T-helper 1 cell treated with Interleukin-12 subunit alpha and Interleukin-12 subunit beta and Interleukin-4 antibody, amounts not matched to agents 30 ng/mL and 1 ng/mL, for 36 hours (primary cell): ENCODE measurements around the gene MYO16. TPM values are rescaled to one million over a fixed set of nuclear protein-coding genes. Genes with fewer than 3 reads are reported as not detected.

ENCODE experiments used
- intact Hi-C: fragments of 100-400 bp; cut with micrococcal nuclease; formaldehyde crosslinking; loops from one replicate; pipeline ENCODE4 v1.15.1; 2024
- total RNA-seq: library from RNA; stranded (reverse); gene quantifications from 2 replicates; pipeline ENCODE4 v1.2.3, GENCODE V29; 2022

The MYO16 gene
- total RNA-seq, 1 donor from 2014 or later = not detected

DNA sequence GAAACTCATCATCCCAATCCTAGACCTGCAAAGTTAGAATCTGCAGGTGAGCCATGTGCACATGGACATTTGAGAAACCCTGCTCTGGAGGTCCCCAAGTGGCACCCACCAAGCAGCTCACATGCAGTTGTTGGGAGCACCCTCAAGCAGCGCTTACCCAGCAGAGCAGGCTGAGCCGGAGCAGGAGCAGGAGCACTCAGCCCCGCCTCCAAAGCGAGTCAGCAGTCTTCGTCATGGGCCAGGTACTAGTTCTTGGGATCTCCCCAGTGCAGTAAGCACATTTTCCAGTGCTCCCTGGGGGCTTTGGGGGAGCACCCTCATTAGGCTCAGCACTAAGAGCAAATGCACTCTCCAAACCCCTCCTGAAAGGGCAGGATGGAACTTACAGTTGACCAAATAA is 584.3 kb downstream of the MYO16 start:
- intact Hi-C loops = loop anchor here (10.0 kb wide), 1 partner anchor 481 kb away; no protein-coding TSS in a partner anchor

DNA sequence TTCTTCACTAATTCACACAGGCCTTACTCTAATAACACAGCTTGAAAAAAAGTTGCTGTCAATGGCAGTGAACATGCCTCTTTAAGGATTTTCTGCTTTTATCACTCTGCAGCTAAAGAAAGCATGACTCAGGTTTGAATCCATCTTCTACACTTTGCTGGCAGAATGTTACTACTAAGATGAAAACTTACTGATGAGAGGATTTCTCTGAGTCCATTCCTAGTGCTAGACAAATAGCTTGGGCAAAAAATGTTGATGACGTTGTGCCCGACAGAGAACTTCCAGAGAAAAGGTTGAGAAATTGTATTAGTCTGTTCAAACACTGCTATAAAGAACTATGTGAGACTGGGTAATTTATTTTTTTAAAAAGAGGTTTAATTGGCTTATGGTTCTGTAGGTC is 585.0 kb downstream of the MYO16 start:
- intact Hi-C loops = loop anchor here (10.0 kb wide), 1 partner anchor 480 kb away; no protein-coding TSS in a partner anchor

DNA sequence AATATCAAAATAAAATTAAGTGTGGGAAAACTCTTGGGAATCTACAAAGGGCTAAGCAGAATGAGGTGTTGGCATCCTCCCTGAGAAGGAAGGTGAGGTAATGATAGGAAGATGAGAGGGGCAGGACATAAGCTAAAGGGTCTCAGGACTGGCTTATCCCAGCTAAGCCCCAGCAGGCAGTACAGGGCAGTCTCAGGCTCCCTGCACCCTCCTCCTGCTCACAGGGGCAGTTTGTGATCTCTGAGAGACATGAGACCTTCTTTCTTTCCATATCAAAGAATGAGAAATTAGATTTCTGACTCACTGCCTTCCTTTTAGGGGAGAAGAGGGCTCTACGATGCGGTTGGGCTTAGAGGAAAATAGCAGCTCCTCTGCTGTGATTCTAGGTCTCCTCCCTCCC is 586.0 kb downstream of the MYO16 start:
- intact Hi-C loops = loop anchor here (5.0 to 10.0 kb wide), 4 partner anchors 53 to 572 kb away; partner anchors contain the start of gene IRS2

DNA sequence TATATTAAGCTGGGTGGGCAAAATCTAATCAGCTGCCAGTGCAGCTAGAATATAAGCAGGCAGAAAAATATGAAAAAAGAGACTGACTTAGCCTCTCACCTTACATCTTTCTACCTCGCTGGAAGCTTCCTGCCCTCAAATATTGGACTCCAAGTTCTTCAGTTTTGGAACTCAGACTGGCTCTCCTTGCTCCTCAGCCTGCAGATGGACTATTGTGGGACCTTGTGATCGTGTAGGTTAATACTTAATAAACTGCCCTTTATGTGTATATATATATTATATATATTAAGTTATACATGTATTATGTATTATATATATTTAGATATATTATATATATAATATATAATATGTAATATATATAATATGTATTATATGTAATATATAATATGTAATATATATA is 588.1 kb downstream of the MYO16 start:
- intact Hi-C loops = loop anchor here (5.0 to 10.0 kb wide), 4 partner anchors 55 to 570 kb away; partner anchors contain the start of gene IRS2

DNA sequence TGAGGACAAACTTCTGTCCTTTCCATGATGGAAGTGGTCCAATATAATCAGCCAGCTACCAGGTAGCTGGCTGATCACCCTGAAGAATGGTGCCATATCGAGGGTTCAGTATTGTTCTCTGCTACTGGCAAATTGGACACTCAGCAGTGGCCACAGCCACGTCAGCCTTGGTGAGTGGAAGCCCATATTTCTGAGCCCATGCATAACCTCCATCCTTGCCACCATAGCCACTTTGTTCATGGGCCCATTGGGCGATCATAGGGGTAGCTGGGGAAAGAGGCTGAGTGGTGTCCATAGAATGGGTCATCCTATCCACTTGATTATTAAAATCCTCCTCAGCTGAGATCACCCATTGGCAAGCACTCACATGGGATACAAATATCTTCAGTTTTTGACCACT is 591.2 kb downstream of the MYO16 start:
- intact Hi-C loops = no loop called here

DNA sequence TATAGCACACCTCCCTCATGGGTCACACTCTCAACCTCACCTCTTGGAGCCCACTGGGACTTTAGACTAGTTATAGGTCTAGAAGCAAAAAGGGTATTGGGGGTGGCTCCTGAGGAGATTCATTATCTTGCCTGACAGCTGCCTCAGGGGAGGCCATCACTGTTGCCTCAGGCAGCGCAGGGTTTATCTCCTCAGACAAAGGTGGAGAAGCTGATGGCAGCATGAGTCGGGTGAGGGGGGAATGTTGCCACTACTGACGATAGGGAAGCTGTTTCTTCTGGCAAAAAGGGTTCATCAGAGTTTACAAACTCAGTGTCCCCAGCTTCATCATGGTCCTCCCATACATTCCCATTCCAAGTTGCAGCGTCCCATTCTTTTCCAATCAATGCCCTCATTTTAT is 594.6 kb downstream of the MYO16 start:
- intact Hi-C loops = no loop called here

DNA sequence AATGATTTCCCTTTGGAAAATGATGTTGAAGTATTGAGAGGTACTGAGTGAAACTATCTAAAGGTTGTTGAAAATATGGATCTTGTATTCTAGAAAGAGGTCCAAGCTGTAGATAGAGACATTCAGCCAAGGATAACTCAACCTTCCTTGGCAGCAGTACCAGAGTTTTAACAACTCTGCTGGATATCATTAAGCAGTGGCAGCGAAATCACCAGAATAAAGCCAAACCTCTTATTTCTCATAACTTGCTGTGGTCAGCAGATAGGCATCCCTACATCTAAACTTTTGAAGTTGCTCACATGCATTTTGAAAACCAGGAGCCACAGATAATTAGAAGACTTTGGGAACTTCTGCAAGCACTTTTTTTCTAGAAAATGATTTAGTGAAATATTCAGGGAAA is 597.2 kb downstream of the MYO16 start:
- intact Hi-C loops = no loop called here

DNA sequence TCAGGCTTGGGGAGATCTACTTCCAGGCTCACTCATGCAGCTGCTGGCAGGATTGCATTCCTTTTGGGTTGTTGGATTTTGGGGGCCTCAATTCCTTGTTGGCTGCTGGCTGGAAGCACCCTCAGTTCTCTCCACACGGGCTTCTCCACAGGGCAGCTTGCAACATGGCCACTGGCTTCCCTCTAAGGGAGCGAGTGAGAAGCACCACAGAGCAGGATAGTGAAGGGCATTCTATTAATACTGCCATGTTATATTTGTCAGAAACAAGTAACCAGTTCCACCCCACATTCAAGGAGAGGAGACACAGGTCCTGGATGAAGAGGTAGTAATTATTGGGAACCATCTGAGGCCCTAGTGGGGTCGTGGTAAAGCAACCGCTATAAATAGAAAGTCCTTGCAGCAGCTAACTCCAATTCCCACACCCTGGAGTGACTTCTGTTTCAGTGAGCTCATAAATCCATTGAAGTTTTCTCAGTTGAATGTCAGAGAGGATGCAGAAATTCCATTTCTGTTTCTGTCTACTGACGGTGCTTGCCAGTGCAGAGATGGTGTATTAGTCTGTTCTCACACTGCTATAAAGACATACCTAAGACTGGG is 598.0 kb downstream of the MYO16 start:
- intact Hi-C loops = no loop called here

DNA sequence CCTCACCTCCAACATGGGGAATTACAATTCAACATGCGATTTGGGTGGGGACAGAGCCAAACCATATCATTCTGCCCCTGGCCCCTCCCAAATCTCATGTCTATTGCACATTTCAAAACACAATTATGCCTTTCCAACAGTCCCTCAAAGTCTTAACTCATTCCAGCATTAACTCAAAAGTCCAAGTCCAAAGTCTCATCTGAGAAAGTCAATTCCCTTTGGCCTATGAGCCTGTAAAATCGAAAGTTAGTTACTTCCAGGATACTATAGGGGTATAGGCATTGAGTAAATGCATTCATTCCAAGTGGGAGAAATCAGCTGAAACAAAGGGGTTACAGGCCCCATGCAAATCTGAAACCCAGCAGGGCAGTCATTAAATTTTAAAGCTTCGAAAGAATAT is 598.8 kb downstream of the MYO16 start:
- intact Hi-C loops = no loop called here

DNA sequence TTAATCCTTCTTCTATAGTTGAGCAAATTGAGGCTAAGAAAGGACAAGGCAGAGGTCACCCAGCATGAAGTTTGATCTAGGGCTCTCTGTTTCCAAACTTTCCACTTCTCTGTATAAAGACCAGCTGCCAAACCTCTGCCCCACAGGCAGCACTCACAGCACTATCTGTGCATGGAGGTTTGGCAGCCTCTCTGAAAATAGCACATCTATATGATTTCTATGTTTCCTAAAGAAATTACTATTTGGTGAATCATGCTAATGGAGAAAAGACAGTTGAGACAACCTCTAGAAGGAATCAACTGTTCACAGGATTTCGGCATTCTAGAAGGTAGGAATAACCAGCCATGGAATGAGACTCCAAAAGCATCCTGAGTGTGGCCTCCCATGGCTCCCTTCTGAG is 602.5 kb downstream of the MYO16 start:
- intact Hi-C loops = no loop called here

DNA sequence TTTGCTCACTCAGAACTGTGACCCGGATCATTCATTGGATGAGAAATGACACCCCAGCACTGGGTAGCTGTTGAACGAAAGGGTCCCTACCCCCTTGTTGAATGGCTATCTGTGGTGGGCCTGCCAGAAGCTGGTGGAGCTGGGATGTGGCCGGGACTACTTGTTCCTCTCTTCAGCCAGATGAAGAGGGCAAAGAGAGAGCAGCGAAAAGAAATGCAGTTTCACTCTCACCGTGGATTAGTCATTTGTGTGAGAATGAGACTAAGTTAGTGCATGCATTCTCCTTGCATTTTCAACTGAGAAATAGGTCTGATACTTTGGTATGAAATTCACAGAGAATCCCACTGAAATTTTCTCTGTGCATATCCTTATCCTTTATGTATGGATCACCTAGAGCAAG is 603.9 kb downstream of the MYO16 start:
- intact Hi-C loops = no loop called here

DNA sequence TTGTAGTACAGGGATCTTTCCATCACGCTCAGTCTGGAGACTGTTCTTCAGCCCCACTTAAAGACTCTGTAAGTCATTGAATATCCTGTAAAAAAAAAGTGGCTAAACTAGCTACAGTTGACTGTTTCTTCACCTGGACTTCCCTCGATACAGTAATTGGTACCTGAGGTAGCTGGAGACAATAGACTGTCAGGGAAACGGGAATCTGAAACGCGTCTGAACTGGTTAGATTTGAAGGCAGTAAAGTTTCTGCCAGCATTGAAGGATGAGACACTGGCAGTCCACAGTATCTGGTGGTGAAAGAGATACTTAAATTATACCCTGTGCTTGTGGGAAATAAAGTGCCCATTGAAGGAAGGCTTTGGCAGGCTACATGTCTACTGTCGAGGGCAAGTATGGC is 606.5 kb downstream of the MYO16 start:
- intact Hi-C loops = no loop called here

DNA sequence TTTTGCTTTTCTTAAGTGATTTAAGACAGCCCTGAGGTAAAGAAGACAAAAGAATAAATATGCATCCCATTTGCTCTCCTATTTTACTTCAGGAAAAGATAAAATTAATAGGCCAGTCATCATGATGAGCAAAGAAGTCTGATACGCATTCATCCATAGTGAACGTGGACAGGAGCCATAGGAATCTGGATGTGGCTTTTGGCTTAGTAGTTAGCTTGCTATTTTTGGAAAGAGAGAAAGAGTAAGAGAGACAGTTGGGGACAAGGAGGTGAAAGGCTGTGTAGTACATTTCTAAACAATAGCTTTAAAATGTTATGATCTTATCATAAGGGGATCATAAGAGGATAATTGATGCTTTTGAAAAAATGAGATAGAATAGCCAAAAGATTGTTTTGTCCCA is 611.7 kb downstream of the MYO16 start:
- intact Hi-C loops = no loop called here

DNA sequence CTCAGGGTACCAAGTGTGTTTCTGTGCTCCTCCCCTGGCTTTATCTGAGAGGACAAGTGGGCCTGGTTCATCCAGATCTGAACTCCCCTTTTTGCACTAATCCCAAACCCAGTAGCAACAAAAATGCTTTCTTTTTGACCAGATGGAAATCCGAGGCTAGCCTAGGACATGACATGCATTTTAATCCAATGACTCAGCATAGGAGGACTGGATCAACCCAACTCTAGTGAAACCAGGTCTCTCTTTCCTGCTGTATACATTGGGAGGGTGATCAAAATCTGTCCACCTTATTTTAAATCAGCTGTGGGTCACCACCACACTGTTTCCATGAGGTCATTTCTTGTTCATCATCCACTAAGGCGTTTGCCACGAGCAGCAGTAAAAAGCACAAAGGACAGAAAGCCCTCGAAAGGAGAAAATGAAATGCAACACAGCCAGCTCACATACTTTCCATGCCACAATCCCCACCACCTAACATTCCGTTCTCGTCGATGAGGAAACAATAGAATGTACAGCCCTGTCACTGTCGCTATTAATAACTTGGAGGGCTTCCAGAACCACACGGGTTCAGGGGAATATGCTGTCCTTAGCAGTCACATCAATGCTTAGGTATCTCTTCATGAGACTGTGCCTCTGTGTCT is 614.0 kb downstream of the MYO16 start:
- intact Hi-C loops = no loop called here

DNA sequence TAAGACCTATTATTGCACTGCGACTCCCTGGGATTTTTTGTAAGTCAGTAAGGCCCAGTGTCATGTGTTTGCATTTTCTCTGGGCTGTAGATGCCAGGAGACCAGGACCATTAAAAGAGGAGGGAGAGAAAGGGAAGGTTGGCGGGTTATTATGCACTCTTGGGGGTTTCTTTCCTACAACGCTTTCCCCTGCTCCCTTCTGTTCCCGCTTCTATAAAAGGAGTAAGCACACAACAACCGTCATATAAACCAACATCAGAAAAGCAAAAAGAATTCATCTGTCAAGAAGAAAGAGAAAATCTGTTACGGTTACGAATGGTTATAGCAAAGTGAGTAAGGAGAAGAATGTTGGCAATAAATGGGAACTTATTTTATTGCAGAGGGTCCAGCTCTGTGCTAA is 615.2 kb downstream of the MYO16 start:
- intact Hi-C loops = no loop called here

DNA sequence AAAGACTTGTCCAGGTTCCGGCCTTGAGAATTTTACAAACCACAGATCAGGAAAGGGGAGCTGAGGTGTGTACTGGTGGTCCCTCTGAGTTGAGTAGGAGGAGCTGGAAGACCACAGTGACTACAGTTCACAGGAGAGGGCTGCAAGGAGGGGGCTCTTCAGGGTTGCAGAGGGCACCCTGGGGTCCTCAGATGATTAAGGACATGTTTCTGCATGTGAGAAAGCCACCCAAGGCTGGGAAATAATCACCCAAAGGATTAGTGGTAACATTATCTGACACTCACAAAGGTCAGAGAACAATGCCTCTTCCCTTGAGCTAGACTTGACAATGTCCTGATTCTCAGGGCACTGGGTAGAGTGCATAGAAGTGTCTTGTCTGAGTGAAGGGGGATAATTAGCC is 616.6 kb downstream of the MYO16 start:
- intact Hi-C loops = no loop called here

DNA sequence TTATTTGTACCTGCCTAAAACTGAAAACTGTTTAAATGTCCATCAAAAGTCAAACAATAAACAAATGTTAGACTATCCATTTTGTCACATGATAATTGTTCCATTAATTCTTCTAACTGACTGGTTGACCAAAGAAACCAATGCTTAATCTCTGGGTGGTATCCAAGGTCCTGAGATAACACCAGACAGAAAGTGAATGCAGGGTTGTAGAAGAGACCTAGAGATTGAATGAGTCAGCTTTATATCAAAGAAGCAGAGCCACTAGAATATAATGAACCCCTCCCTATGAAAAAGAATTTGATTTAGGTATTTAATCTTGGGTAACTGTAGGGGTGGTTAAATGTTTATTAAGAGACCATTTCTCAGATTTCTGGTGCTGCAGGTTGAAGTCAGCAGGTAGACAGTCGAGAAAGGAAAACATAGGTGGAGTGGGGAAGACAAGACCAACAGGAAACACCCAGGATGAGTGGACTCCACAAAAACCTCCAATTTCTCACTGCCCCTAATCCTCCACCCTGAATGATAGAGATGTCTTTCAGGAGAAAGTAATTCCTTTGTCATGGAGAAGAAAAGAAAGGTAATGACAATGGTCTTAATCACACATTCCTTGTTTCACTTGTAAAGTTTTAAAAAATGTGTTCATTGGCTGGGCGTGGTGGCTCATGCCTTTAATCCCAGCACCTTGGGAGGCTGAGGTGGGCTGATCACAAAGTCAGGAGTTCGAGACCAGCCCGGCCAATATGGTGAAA is 620.5 kb downstream of the MYO16 start:
- intact Hi-C loops = no loop called here

DNA sequence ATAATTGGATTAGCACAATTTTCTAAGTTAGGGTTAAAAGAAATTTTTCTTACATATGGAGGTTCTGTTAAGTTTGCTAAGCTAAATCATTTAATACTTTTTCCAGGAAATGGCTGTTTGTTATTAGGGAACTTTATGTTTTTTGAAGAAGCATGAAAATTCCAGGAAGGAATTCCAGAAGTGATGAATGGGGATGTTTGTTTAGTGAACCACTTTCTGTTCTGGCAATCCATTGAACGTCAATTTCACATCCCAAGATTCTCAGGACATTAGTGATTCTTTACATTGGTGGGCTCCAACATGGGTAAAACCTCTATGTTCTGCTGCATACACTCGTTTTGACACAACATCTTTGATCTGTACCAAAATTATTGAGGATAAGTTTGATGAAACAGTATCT is 622.5 kb downstream of the MYO16 start:
- intact Hi-C loops = no loop called here

DNA sequence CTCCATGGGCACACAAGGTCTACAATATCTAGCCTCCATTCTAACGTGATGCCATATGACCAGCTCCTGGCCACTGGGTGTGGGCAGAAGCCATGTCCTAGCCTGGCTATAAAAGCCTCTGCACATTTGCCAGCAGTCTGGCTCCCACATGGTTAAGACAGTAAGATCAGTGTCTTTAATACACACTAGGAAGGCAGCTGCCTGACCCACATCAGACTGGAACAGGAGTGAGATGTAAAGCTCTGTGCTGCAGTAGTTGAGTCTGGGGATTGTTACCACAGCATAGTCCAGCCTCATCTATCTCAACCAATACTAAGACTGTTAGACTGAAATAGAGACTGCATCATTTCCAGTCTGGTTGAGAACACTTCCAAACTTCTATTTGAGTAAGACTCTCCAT is 623.9 kb downstream of the MYO16 start:
- intact Hi-C loops = no loop called here

DNA sequence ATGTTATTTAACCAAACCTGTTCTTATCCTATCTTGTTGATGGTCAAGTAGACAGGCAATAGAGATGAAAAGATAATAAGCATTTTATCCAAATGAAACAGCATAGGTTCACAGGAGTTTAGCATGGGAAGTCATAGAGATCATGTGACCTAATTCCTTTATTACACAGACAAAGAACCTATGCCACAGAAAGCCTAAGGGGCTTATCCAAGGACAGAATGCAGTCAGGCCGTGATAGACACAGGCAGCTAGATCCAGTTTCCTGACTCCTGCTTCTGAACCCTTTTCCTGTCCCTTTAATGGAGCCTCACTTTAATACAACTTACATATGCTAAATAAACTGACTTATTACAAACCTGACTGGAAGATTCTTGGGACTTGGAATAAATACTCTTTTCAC is 624.9 kb downstream of the MYO16 start:
- intact Hi-C loops = no loop called here

DNA sequence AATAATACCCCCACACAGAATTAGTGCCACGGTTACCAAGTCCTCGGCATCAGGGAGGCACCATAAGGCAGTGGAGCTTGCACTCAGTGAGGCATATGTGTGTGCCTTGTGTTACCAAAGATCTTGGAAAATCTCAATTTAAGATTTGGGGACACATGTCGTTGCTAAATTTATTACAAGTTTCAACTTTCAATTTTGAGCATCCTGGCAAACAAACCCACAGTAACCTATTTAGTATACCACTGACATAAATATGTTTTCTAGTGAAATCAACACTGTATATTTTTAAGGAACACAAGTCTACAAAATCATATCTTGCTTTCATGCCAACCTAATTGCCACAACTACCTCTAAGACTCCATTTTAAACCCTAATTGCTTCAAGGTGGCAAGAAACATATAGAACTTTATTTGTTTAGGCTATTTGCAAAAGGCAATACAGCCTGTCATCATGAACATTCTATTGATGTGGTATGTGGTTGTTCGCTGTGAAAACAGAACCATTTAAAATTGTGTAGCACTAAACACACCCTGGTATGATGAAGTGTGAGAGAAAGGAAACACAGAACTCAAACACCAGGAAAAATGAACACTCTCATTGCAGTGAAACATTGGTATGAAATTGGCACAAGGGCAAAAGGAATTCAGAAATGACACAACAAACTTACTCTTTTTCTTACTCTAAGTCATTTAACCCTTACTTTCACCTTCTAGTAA is 625.9 kb downstream of the MYO16 start:
- intact Hi-C loops = no loop called here
